Lung (tissue), 12 donors: ENCODE data around the gene BRAF. TPM values are rescaled to one million over a fixed set of nuclear protein-coding genes. Genes with fewer than 3 reads are reported as not detected.
"Not testable (repeated sequence)": the region's sequence is repeated elsewhere in the genome, so short reads cannot be mapped to it uniquely, and the experiment has no call there.

Experiments
- ATAC-seq: fragments of 200-7000 bp; cut with Tn5 transposase; one replicate; pipeline ENCODE4 v1.9.1; 2020; ENCODE audit warnings: moderate number of reproducible peaks; ENCODE audit not compliant: insufficient read depth, low FRiP score
- DNase-seq, 3 donors: peaks; one replicate each; pipeline ENCODE4 v3.0.0-alpha.2; 2013 to 2017
- H3K27ac ChIP-seq, 2 donors: one replicate each; pipeline ENCODE4 v1.5.1; 2013; ENCODE audit warnings: mild to moderate bottlenecking in 2 of 2, moderate library complexity in 2 of 2, control low read depth in 1 of 2, inconsistent platforms in 1 of 2, low read depth in 1 of 2, low read length in 1 of 2
- H3K27me3 ChIP-seq, 3 donors: one replicate each; pipeline ENCODE4 v1.5.1; 2013; ENCODE audit warnings: low read length in 2 of 3; ENCODE audit not compliant: control insufficient read depth in 3 of 3, insufficient read depth in 3 of 3
- H3K36me3 ChIP-seq, 4 donors: one replicate each; pipeline ENCODE4 v1.5.1; 2013; ENCODE audit warnings: low read length in 4 of 4, mild to moderate bottlenecking in 1 of 4, moderate library complexity in 1 of 4; ENCODE audit not compliant: control insufficient read depth in 4 of 4, insufficient read depth in 4 of 4
- H3K4me1 ChIP-seq, 5 donors: one replicate each; pipeline ENCODE4 v1.5.1; 2013; ENCODE audit warnings: low read length in 5 of 5, mild to moderate bottlenecking in 2 of 5, moderate library complexity in 1 of 5; ENCODE audit not compliant: control insufficient read depth in 5 of 5, insufficient read depth in 5 of 5
- H3K4me3 ChIP-seq: one replicate; pipeline ENCODE4 v1.5.1; 2013; ENCODE audit warnings: mild to moderate bottlenecking, control low read depth, moderate library complexity
- H3K9ac ChIP-seq, 2 donors: one replicate each; pipeline ENCODE4 v1.5.1; 2013; ENCODE audit warnings: low read length in 2 of 2, control low read depth in 1 of 2; ENCODE audit not compliant: insufficient read depth in 1 of 2
- H3K9me3 ChIP-seq, 4 donors: one replicate each; pipeline ENCODE4 v1.5.1; 2013; ENCODE audit warnings: low read length in 3 of 4, mild to moderate bottlenecking in 1 of 4, moderate library complexity in 1 of 4; ENCODE audit not compliant: control insufficient read depth in 4 of 4, insufficient read depth in 3 of 4
- CTCF ChIP-seq: IDR thresholded peaks from 2 replicates; pipeline ENCODE4 v1.5.1; 2012; ENCODE audit warnings: mild to moderate bottlenecking; ENCODE audit errors: control extremely low read depth, extremely low read depth
- WGBS, 2 donors: extraction: QIAGEN DNeasy Blood & Tissue Kit; methylation state at CpG; one replicate each; pipeline ENCODE4 v1.1.7; 2013; 5-methylcytosine and 5-hydroxymethylcytosine counted together
- polyA plus RNA-seq, 2 donors: library from polyadenylated mRNA; stranded (reverse); fragments of 200-250 nt; gene quantifications; one replicate each; pipeline ENCODE4 v1.2.1, GENCODE V29; 2013
- total RNA-seq, 2 donors: library from RNA; depleted of rRNA in 1 of 2; stranded (reverse); fragments of >200 nt in 1 of 2; gene quantifications; one replicate each; pipeline ENCODE4 v1.2.1, GENCODE V29; 2014 to 2021
- donor health status: control.
- donor health status: control.
- donor health status: Bipolar disorder and iron deficiency.
- donor health status: healthy.
- donor health status: DM: yes; HTN: yes; CAD: no.

Gene BRAF
- total and polyA plus RNA-seq, 4 donors, result 6.5 to 111 (median 22.3) TPM

GRCh38 chr7:140767418-140767817 is 157.3 kb downstream of the BRAF start:
- WGBS, 2 donors, result 97 to 99% methylated on average over 3 of the region's 3 CpGs
- no peak overlapping the region for H3K27ac ChIP-seq

GRCh38 chr7:140765441-140765840 is 159.3 kb downstream of the BRAF start:
- H3K27me3 ChIP-seq, H3K4me1 ChIP-seq, H3K9me3 ChIP-seq, DNase-seq, H3K4me3 ChIP-seq, H3K9ac ChIP-seq, H3K27ac ChIP-seq, ATAC-seq: not testable (repeated sequence)
- no CpG with 5 or more reads among the region's 1 CpG for WGBS, 2 donors
- peaks cover 4 to 13% (median 7%) of the 10 kb centered on the region in 4 donors for H3K36me3 ChIP-seq

More at GRCh38 chr7:140767418-140767817, 157.3 kb downstream of the BRAF start:
- ATAC-seq (no peak), DNase-seq (no peak)
- no peak overlapping the region for H3K4me3 ChIP-seq
- TF ChIP-seq CTCF, result no peak
- H3K4me1 ChIP-seq, result no peaks in the 10 kb centered on the region
- H3K27me3 ChIP-seq, result no peaks in the 10 kb centered on the region
- H3K9me3 ChIP-seq, result peaks cover 0 to 2% (median 0%) of the 10 kb centered on the region in 4 donors
- H3K9ac ChIP-seq, result no peak overlapping the region
- peaks cover 6 to 18% (median 8%) of the 10 kb centered on the region in 4 donors for H3K36me3 ChIP-seq

GRCh38 chr7:140763166-140763565 is 161.6 kb downstream of the BRAF start:
- H3K4me1 ChIP-seq, H3K9me3 ChIP-seq, H3K9ac ChIP-seq, H3K27me3 ChIP-seq, DNase-seq, H3K27ac ChIP-seq, H3K4me3 ChIP-seq, ATAC-seq: not testable (repeated sequence)
- H3K36me3 ChIP-seq, result peaks cover 2 to 13% (median 7%) of the 10 kb centered on the region in 4 donors
- WGBS, 2 donors, result 98% methylated on average over 16 to 25 of the region's 25 CpGs

- 80 to 90% methylated on average over 3 of the region's 3 CpGs for WGBS, 2 donors
Observed at GRCh38 chr7:140761375-140761774, 163.4 kb downstream of the BRAF start.

DNA sequence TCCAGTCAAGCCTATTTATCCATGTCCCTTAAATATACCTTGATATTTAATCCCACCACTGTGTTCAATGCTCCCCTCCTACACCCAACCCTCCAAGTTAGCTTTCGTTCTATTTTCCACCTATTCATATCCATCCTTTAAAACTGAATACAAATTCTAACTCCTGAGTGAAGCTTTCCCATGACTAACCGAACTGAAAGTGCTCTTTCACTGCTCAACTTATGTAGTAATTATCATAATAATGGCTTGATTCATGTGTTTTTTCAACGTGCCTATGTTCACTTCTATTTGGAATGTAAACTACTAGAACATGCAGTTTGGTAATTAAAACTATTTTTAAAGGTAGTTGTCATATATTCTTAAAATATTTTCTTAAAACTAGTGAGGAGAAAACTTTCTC is 170.2 kb downstream of the BRAF start:
- H3K27ac ChIP-seq, result no peak overlapping the region
- no peaks in the 10 kb centered on the region for H3K27me3 ChIP-seq
- no peaks in the 10 kb centered on the region for H3K9me3 ChIP-seq
- no peak overlapping the region for H3K9ac ChIP-seq
- no peak for DNase-seq
- no peak for TF ChIP-seq CTCF
- no peaks in the 10 kb centered on the region for H3K4me1 ChIP-seq
- H3K36me3 ChIP-seq, result peaks cover 0 to 11% (median 5%) of the 10 kb centered on the region in 4 donors
- WGBS, 2 donors, result 77 to 85% methylated on average over 3 of the region's 3 CpGs
- no peak for ATAC-seq
- no peak overlapping the region for H3K4me3 ChIP-seq

More at GRCh38 chr7:140761375-140761774, 163.4 kb downstream of the BRAF start:
- not testable (repeated sequence) for H3K4me3 ChIP-seq, H3K27me3 ChIP-seq, H3K27ac ChIP-seq, ATAC-seq, H3K4me1 ChIP-seq, H3K9ac ChIP-seq, DNase-seq, H3K9me3 ChIP-seq
- H3K36me3 ChIP-seq, result peaks cover 1 to 10% (median 6%) of the 10 kb centered on the region in 4 donors
